Forelimb muscle (tissue), 1 donor: ENCODE measurements around the gene RAPGEF3. TPM values are rescaled to one million over a fixed set of nuclear protein-coding genes. Genes with fewer than 3 reads are reported as not detected.

Experiments
- DNase-seq: peaks from one replicate; pipeline ENCODE4 v3.0.0-alpha.2; 2013; ENCODE audit warnings: low read depth
- polyA plus RNA-seq: library from polyadenylated mRNA; unstranded; fragments of 120-200 nt; gene quantifications from one replicate; pipeline ENCODE4 v1.2.1, GENCODE V29; 2013; ENCODE audit not compliant: insufficient read length

RAPGEF3 gene
- polyA plus RNA-seq, 1 donor: 11.6 TPM

- DNase-seq: no peak
Observed at GRCh38 chr12:47757364-47757839, 1.3 kb downstream of the RAPGEF3 start.

GRCh38 chr12:47755655-47756562 is 2.8 kb downstream of the RAPGEF3 start:
- DNase-seq: no peak

- no peak for DNase-seq
Observed at GRCh38 chr12:47754881-47755280, 3.8 kb downstream of the RAPGEF3 start.

GRCh38 chr12:47754126-47754525 is 4.6 kb downstream of the RAPGEF3 start:
- no peak for DNase-seq

GRCh38 chr12:47753021-47754001 is 5.4 kb downstream of the RAPGEF3 start:
- no peak for DNase-seq

GRCh38 chr12:47752552-47752951 is 6.1 kb downstream of the RAPGEF3 start:
- no peak for DNase-seq

- no peak for DNase-seq
Observed at GRCh38 chr12:47752121-47752520, 6.6 kb downstream of the RAPGEF3 start.

GRCh38 chr12:47751561-47751960 is 7.1 kb downstream of the RAPGEF3 start:
- no peak for DNase-seq

- no peak for DNase-seq
Observed at GRCh38 chr12:47750916-47751470, 7.7 kb downstream of the RAPGEF3 start.

GRCh38 chr12:47750229-47750798 is 8.4 kb downstream of the RAPGEF3 start:
- DNase-seq: no peak

- no peak for DNase-seq
Observed at GRCh38 chr12:47748899-47749298, 9.8 kb downstream of the RAPGEF3 start.

GRCh38 chr12:47748507-47748828 is 10.2 kb downstream of the RAPGEF3 start:
- no peak for DNase-seq

GRCh38 chr12:47747596-47748506 is 10.8 kb downstream of the RAPGEF3 start:
- DNase-seq: no peak

GRCh38 chr12:47747126-47747525 is 11.6 kb downstream of the RAPGEF3 start:
- DNase-seq: no peak

GRCh38 chr12:47746523-47746922 is 12.2 kb downstream of the RAPGEF3 start:
- DNase-seq: no peak

- DNase-seq: no peak
Observed at GRCh38 chr12:47746073-47746472, 12.6 kb downstream of the RAPGEF3 start.

GRCh38 chr12:47745485-47746041 is 13.1 kb downstream of the RAPGEF3 start:
- no peak for DNase-seq

GRCh38 chr12:47744778-47745436 is 13.8 kb downstream of the RAPGEF3 start:
- no peak for DNase-seq

- DNase-seq: no peak
Observed at GRCh38 chr12:47744005-47744651, 14.6 kb downstream of the RAPGEF3 start.
